Progenitor cell of endocrine pancreas (in vitro differentiated cells): ENCODE data around the gene MAST4. TPM values are rescaled to one million over a fixed set of nuclear protein-coding genes. Genes with fewer than 3 reads are reported as not detected.

Experiments used
- DNase-seq: peaks from one replicate; pipeline ENCODE4 v3.0.0; 2021; ENCODE audit warnings: low spot score; ENCODE audit not compliant: unreplicated experiment
- H3K27ac Mint-ChIP-seq: 2 replicates; pipeline ENCODE4 v1.8.0; 2021; ENCODE audit warnings: mild to moderate bottlenecking, moderate library complexity, mixed read lengths
- H3K27me3 Mint-ChIP-seq: 2 replicates; pipeline ENCODE4 v1.8.0; 2021; ENCODE audit warnings: mixed read lengths
- H3K36me3 Mint-ChIP-seq: 2 replicates; pipeline ENCODE4 v1.8.0; 2022; ENCODE audit warnings: mixed read lengths; ENCODE audit not compliant: insufficient read depth
- H3K4me1 Mint-ChIP-seq: 2 replicates; pipeline ENCODE4 v1.8.0; 2021; ENCODE audit warnings: low read depth, mixed read lengths
- H3K4me3 Mint-ChIP-seq: 2 replicates; pipeline ENCODE4 v1.8.0; 2021; ENCODE audit warnings: low read depth, mild to moderate bottlenecking, moderate library complexity, mixed read lengths
- H3K9me3 Mint-ChIP-seq: 2 replicates; pipeline ENCODE4 v1.8.0; 2021; ENCODE audit warnings: low read depth, mixed read lengths
- total RNA-seq: library from RNA; stranded (reverse); gene quantifications from 2 replicates; pipeline ENCODE4 v1.2.1, GENCODE V29; 2021
- TF ChIP-seq, protein P1 (sequence below): fragments of 200-600 bp; sonication (generic); IDR thresholded peaks from one replicate; pipeline ENCODE4 v1.5.0; 2021; ENCODE audit warnings: antibody characterized with exemption, mild to moderate bottlenecking; ENCODE audit not compliant: unreplicated experiment

The MAST4 gene
- total RNA-seq, 1 donor from 2014 or later, result 45.3 TPM

DNA sequence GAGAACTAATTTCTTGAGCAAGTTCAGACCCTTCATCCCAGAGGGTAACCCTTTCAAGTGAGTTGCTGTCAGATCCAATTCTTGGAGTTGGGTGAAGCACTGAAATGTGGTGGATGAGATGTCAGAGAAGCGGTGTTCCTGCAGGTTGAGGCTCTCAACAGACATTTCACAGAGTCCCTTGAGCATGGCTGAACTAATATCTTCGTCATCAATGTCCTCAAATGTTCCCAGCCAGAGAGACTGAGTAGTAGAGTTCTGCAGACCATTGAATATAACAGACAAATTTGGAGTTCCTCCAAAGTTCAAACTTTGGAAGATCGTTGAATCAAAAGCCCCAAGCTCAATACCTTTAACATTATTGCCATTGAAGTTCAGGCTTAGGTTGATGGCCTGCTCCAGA lies 587.7 kb downstream of the MAST4 start:
- no peak for DNase-seq
- Mint-ChIP-seq H3K27ac (no peak overlapping the region), H3K9me3 (no peaks in the 10 kb centered on the region), H3K4me3 (no peak overlapping the region), H3K27me3 (peaks cover 6% of the 10 kb centered on the region), H3K36me3 (no peaks in the 10 kb centered on the region), H3K4me1 (peaks cover 3% of the 10 kb centered on the region)
- TF ChIP-seq, protein P1, sequence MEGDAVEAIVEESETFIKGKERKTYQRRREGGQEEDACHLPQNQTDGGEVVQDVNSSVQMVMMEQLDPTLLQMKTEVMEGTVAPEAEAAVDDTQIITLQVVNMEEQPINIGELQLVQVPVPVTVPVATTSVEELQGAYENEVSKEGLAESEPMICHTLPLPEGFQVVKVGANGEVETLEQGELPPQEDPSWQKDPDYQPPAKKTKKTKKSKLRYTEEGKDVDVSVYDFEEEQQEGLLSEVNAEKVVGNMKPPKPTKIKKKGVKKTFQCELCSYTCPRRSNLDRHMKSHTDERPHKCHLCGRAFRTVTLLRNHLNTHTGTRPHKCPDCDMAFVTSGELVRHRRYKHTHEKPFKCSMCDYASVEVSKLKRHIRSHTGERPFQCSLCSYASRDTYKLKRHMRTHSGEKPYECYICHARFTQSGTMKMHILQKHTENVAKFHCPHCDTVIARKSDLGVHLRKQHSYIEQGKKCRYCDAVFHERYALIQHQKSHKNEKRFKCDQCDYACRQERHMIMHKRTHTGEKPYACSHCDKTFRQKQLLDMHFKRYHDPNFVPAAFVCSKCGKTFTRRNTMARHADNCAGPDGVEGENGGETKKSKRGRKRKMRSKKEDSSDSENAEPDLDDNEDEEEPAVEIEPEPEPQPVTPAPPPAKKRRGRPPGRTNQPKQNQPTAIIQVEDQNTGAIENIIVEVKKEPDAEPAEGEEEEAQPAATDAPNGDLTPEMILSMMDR, result no peak

DNA sequence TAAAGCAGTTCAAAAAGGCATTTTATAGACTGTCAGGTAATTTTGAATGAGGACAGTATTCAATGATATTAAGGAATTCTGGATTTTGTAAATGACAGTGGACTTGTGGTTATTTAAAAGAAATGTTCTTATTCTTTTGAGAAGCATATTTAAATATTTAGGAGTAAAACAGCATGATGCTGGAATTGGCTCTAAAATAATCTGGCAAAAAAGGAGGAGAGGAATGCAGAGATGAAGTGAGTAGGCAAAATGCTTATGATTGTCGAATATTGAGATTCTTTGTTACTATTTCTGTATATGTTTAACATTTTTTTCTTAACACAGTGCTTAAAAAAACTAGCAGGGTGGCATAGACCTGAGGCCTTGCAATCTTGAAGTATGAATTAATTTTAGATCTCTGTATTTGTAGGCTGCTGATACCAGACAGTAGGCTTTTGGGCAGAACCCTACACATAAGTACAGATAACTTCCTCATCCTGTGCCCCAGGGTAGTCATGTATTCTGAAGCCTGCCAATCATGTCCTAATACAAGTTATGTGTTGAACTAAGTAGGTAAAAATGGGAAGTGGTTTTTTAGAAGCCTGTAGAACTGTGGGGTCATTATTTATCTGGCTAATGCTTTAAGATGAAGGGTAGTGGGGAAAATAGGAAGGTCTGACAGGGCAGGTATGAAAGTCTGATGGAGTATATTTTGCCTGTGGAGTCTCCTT lies 591.0 kb downstream of the MAST4 start:
- Mint-ChIP-seq H3K36me3 (no peaks in the 10 kb centered on the region), H3K9me3 (no peaks in the 10 kb centered on the region), H3K27me3 (peaks cover 6% of the 10 kb centered on the region), H3K27ac (no peak overlapping the region), H3K4me1 (peaks cover 8% of the 10 kb centered on the region), H3K4me3 (no peak overlapping the region)
- DNase-seq, result no peak
- TF ChIP-seq, protein P1, result no peak

DNA sequence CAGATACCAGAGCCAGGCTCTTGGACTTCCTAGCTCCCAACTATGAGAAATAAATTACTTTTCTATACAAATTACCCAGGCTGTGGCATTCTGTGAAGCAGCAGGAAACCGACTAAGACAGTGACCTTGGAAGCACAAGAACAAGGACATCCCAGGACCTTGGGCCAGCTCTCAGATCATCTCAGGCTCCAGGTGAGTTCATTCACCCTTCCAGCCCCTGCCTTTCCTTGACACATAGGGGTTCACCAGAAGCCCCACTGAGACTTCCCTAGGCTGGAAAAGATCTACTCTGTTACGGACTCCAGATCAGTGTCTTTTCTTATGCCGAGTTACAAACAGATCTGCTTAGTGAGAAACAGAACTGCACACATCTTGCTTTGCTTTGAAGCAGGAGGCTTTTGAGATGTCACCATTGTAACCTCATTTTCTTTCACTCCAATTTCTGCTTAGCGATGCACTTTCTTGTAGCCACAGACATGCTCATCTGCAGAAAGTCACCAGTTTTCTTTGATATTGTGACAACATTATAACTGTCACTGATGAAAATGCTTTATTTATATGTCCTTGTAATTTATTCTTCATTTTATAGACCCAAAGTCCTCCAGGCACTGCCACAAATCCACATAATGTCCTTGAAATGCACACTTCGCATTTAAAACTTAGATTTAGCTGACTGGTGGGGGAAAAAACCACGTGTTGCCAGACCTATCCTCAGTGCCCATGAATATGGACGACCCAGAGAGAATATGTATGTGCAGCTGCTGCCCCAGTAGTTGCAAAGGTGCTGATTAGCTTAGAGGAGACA lies 592.3 kb downstream of the MAST4 start:
- no peaks in the 10 kb centered on the region for H3K27me3 Mint-ChIP-seq
- TF ChIP-seq, protein P1, result no peak
- DNase-seq, result no peak
- no peak overlapping the region for H3K27ac Mint-ChIP-seq
- H3K9me3 Mint-ChIP-seq, result peaks cover 4% of the 10 kb centered on the region
- no peaks in the 10 kb centered on the region for H3K36me3 Mint-ChIP-seq
- peaks cover 4% of the 10 kb centered on the region for H3K4me1 Mint-ChIP-seq
- H3K4me3 Mint-ChIP-seq, result no peak overlapping the region

DNA sequence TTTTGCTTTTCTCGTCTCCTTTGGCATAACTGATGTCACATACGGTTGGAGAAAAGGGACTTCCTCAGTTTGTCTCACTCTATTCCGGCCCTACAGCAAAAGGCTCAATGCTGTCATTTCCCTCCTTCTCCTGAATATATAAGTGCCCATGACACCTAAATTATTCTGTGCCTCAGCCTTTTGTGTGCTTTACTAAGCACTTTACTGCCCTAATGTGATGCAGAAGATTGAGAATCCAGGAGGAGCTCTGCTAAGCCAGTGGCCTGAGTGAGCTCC lies 592.8 kb downstream of the MAST4 start:
- Mint-ChIP-seq H3K27me3 (no peaks in the 10 kb centered on the region), H3K9me3 (peaks cover 4% of the 10 kb centered on the region), H3K4me1 (peaks cover 4% of the 10 kb centered on the region), H3K36me3 (no peaks in the 10 kb centered on the region), H3K27ac (no peak overlapping the region), H3K4me3 (no peak overlapping the region)
- no peak for DNase-seq
- TF ChIP-seq, protein P1, result no peak

DNA sequence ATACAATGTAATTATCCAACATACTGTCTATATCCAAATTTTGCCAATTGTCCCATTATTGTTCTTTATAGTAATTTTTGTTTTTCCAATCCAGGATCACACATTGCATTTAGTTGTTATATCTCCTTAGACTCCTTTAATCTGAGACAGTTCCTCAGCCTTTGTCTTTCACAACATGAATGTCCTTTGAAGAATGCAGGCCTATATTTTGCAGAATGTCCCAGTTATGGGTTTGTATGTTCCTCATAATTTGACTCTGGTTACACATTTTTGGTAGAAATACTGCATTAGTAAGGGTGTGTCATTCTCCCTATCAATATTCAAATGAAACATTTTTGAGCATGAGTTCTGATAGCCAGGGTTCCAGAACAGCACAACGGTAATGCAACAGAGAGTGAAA lies 593.7 kb downstream of the MAST4 start:
- H3K27me3 Mint-ChIP-seq, result no peaks in the 10 kb centered on the region
- peaks cover 7% of the 10 kb centered on the region for H3K9me3 Mint-ChIP-seq
- no peak overlapping the region for H3K4me3 Mint-ChIP-seq
- H3K27ac Mint-ChIP-seq, result no peak overlapping the region
- no peaks in the 10 kb centered on the region for H3K36me3 Mint-ChIP-seq
- no peak for DNase-seq
- TF ChIP-seq, protein P1, result no peak
- peaks cover 4% of the 10 kb centered on the region for H3K4me1 Mint-ChIP-seq
